Omental fat pad (tissue), 4 donors: Measurements from ENCODE around the gene CUL5. TPM values are rescaled to one million over a fixed set of nuclear protein-coding genes. Genes with fewer than 3 reads are reported as not detected.

Experiments
- ATAC-seq: fragments of 150-250 bp; one replicate; pipeline ENCODE4 v1.9.1; 2016; ENCODE audit warnings: mild to moderate bottlenecking, moderate library complexity; ENCODE audit not compliant: low FRiP score
- DNase-seq: peaks from one replicate; pipeline ENCODE4 v3.0.0-alpha.2; 2019; ENCODE audit warnings: low spot score
- total RNA-seq, 4 donors: library from RNA; depleted of rRNA; stranded (reverse); fragments of >200 nt; gene quantifications; one replicate each; pipeline ENCODE4 v1.1.0, GENCODE V29; 2016
- TF ChIP-seq, protein P1 (sequence below), 3 donors: fragments of 450-650 bp; IDR thresholded peaks; one replicate each; pipeline ENCODE4 v1.5.1; 2016 to 2017; ENCODE audit warnings: antibody characterized with exemption in 3 of 3, mild to moderate bottlenecking in 3 of 3, moderate library complexity in 2 of 3

The CUL5 gene
- total RNA-seq, 4 donors from 2014 or later = 21.7 to 44.6 (median 28.1) TPM

DNA sequence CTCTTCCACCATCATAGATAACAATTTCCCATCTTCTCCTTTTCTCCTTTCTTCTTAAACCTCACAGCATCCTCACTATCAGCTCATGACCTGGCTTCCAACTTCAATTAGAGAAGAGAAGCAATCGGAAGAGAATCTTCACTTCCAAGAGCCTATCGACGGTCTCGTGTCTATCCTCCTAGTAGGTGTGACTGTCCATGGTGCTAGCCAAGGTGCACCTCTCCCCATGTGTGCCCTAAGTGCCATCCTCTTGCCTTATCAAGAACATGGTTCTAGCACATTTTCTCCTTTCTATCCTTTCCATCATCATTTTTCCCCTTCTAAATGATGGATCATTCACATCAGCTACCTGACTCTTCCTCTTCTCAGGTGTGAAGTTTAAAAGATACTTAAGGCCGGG is 5.1 kb upstream of the CUL5 start:
- TF ChIP-seq, protein P1, sequence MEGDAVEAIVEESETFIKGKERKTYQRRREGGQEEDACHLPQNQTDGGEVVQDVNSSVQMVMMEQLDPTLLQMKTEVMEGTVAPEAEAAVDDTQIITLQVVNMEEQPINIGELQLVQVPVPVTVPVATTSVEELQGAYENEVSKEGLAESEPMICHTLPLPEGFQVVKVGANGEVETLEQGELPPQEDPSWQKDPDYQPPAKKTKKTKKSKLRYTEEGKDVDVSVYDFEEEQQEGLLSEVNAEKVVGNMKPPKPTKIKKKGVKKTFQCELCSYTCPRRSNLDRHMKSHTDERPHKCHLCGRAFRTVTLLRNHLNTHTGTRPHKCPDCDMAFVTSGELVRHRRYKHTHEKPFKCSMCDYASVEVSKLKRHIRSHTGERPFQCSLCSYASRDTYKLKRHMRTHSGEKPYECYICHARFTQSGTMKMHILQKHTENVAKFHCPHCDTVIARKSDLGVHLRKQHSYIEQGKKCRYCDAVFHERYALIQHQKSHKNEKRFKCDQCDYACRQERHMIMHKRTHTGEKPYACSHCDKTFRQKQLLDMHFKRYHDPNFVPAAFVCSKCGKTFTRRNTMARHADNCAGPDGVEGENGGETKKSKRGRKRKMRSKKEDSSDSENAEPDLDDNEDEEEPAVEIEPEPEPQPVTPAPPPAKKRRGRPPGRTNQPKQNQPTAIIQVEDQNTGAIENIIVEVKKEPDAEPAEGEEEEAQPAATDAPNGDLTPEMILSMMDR (IDR thresholded peaks at IDR 0.05) = no peak
- no peak for ATAC-seq
- DNase-seq = no peak

DNA sequence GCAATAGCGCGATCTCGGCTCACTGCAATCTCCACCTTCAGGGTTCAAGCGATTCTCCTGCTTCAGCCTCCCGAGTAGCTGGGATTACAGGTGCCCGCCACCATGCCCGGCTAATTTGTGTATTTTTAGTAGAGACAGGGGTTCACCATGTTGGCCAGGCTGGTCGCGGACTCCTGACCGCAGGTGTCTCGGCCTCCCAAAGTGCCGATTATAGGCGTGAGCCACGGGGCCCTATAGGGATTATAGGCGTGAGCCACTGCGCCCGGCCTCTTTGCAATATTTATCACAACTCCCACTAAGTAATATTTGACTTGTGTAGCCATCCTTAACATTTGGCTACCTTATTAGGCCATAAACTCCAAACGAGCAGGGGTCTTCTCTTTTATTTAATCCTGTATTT is 879 bp upstream of the CUL5 start:
- TF ChIP-seq, protein P1 (IDR thresholded peaks at IDR 0.05) = no peak
- ATAC-seq (no peak), DNase-seq (no peak)

DNA sequence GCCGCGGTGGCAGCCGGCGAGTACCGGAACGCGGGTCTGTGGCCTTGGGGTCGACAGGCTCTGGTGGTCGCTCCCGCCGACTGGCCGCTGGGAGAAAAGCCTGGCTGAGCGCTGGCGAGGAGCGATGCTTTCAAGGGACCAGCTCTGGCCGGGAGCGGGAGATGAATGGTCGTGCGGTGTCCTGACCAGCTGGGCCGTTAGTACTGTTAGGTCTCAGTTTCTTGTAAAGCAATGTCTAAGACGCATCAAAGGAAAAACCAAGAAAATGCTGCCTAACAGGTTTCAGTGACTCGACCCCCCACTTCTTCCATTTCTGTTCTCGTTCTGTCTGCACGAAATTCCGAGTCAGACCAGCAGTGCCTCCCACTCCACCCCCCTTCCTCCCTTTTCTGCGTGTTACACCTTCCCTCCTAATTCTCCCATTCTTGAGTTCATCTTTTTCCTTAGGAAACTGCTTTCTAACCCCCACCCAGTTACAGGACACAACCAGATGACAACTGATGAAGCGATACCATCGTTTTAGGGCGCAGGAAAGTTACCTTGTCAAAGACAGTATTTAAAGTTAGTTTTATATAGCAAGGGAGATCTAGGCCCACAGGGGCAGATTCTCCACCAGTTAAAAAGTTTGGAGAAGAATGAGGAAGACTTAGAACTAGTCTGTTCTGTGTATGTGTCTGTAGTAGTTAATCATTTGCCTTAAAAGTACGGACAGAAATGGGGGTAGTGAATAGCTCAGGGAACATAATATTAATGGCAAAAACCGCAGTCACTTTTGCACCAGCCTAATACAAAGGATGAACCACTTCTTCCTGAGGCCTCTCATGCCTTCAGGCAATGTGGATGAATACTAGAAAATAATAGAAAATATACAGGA is 1.0 kb downstream of the CUL5 start:
- no peak for DNase-seq
- ATAC-seq = peak; percentile 13
- TF ChIP-seq, protein P1 (IDR thresholded peaks at IDR 0.05) = no peak

DNA sequence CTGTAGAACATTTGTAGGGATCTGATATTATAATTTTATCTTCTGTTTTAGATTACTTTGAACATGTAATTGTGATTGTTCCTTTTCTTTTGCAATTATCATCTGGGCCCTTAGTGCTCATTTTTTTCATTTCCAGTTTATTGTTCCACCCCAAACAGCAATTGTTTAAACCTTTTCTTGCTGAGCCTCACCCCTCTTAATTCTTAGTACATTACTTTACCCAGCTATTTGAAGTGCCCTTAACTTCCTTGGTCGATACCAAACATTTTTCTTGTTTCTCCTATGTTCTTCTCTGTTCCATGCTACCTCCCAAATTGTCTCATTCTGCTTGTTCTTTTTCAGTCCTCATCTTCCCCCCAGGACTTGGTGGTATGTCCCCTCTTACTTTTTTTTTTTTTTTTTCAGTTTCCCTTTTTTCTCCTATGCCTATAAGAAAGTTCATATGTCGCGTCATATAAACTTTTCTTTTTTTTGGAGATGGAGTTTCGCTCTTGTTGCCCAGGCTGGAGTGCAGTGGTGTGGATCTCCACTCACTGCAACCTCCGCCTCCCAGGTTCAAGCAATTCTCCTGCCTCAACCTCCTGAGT is 3.5 kb downstream of the CUL5 start:
- no peak for ATAC-seq
- TF ChIP-seq, protein P1 (IDR thresholded peaks at IDR 0.05) = no peak
- DNase-seq = no peak

DNA sequence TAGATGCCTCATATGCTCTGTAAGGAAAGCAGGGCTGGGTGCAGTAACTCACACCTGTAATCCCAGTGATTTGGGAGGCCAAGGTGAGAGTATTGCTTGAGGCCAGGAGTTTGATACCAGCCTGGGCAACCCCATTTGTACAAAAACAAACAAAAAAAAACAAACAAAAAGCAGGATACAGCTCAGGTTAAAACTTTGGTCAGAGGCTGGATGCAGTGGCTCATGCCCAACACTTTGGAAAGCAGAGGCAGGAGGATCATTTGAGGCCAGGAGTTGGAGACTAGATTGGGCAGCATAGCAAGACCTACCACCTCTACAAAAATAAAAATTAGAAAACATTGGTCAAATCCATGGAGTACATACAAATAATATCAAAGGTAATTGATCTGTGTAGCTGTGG is 7.9 kb downstream of the CUL5 start:
- TF ChIP-seq, protein P1 (IDR thresholded peaks at IDR 0.05) = no peak
- ATAC-seq = no peak
- DNase-seq = no peak

DNA sequence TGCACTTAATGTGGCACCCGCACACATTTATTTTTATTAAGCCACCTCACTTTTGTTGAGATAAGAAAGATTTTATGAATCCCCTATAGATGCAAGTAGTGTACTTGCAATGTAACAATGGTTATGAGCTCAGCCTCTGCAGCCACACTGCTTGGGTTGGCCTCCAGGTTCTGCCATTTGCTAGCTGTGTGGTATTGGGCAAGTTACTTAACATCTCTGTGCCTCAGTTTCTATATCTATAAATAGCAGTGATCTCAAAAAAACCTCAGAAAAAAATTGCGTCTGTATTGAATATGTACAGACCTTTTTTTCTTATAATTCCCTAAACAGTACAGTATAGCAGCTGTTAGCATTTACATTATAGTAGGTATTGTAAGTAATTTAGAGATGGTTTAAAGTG is 10.0 kb downstream of the CUL5 start:
- DNase-seq (no peak), ATAC-seq (no peak)
- TF ChIP-seq, protein P1 (IDR thresholded peaks at IDR 0.05) = no peak
